Measurements from ENCODE around the gene VPREB3.

VPREB3 gene

DNA sequence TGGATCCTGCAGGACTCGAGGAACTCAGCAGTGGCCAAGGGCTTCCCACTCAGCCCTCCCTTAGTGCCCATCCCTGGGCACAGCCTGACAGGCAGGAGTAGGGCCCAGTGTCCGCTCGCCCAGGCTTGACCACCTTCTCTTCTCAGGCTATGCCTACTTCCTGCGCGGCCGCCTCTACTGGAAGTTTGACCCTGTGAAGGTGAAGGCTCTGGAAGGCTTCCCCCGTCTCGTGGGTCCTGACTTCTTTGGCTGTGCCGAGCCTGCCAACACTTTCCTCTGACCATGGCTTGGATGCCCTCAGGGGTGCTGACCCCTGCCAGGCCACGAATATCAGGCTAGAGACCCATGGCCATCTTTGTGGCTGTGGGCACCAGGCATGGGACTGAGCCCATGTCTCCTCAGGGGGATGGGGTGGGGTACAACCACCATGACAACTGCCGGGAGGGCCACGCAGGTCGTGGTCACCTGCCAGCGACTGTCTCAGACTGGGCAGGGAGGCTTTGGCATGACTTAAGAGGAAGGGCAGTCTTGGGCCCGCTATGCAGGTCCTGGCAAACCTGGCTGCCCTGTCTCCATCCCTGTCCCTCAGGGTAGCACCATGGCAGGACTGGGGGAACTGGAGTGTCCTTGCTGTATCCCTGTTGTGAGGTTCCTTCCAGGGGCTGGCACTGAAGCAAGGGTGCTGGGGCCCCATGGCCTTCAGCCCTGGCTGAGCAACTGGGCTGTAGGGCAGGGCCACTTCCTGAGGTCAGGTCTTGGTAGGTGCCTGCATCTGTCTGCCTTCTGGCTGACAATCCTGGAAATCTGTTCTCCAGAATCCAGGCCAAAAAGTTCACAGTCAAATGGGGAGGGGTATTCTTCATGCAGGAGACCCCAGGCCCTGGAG is 29.3 kb upstream of the VPREB3 start:
- no peak for TF ChIP-seq PPARA (CRISPR knock-in tag; IDR thresholded peaks at IDR 0.05; ENCODE audit: borderline replicate concordance)
- TF ChIP-seq, protein P1, sequence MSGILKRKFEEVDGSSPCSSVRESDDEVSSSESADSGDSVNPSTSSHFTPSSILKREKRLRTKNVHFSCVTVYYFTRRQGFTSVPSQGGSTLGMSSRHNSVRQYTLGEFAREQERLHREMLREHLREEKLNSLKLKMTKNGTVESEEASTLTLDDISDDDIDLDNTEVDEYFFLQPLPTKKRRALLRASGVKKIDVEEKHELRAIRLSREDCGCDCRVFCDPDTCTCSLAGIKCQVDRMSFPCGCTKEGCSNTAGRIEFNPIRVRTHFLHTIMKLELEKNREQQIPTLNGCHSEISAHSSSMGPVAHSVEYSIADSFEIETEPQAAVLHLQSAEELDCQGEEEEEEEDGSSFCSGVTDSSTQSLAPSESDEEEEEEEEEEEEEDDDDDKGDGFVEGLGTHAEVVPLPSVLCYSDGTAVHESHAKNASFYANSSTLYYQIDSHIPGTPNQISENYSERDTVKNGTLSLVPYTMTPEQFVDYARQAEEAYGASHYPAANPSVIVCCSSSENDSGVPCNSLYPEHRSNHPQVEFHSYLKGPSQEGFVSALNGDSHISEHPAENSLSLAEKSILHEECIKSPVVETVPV (CRISPR knock-in tag; IDR thresholded peaks at IDR 0.05): no peak
- TF ChIP-seq BACH2 (CRISPR knock-in tag; IDR thresholded peaks at IDR 0.05; ENCODE audit: borderline replicate concordance): no peak
- TF ChIP-seq TOX (CRISPR knock-in tag; IDR thresholded peaks at IDR 0.05; ENCODE audit: borderline replicate concordance): no peak
- TF ChIP-seq RARB (CRISPR knock-in tag; IDR thresholded peaks at IDR 0.05): no peak
- TF ChIP-seq ZC3H10 (CRISPR knock-in tag; IDR thresholded peaks at IDR 0.05): no peak
- no peak for TF ChIP-seq OSR1 (CRISPR knock-in tag; IDR thresholded peaks at IDR 0.05)
- TF ChIP-seq GLIS3 (CRISPR knock-in tag; IDR thresholded peaks at IDR 0.05): no peak
- TF ChIP-seq TCF4 (CRISPR knock-in tag; IDR thresholded peaks at IDR 0.05; ENCODE audit: borderline replicate concordance): no peak
- no peak for TF ChIP-seq SNAI2 (CRISPR knock-in tag; IDR thresholded peaks at IDR 0.05)
- TF ChIP-seq, protein P2, sequence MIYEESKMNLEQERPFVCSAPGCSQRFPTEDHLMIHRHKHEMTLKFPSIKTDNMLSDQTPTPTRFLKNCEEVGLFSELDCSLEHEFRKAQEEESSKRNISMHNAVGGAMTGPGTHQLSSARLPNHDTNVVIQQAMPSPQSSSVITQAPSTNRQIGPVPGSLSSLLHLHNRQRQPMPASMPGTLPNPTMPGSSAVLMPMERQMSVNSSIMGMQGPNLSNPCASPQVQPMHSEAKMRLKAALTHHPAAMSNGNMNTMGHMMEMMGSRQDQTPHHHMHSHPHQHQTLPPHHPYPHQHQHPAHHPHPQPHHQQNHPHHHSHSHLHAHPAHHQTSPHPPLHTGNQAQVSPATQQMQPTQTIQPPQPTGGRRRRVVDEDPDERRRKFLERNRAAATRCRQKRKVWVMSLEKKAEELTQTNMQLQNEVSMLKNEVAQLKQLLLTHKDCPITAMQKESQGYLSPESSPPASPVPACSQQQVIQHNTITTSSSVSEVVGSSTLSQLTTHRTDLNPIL (CRISPR knock-in tag; IDR thresholded peaks at IDR 0.05; ENCODE audit: low read depth): no peak
- TF ChIP-seq, protein P3, sequence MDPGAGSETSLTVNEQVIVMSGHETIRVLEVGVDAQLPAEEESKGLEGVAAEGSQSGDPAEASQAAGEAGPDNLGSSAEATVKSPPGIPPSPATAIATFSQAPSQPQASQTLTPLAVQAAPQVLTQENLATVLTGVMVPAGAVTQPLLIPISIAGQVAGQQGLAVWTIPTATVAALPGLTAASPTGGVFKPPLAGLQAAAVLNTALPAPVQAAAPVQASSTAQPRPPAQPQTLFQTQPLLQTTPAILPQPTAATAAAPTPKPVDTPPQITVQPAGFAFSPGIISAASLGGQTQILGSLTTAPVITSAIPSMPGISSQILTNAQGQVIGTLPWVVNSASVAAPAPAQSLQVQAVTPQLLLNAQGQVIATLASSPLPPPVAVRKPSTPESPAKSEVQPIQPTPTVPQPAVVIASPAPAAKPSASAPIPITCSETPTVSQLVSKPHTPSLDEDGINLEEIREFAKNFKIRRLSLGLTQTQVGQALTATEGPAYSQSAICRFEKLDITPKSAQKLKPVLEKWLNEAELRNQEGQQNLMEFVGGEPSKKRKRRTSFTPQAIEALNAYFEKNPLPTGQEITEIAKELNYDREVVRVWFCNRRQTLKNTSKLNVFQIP (CRISPR knock-in tag; IDR thresholded peaks at IDR 0.05; ENCODE audit: borderline replicate concordance, low read depth): no peak
- no peak for TF ChIP-seq ARNTL (CRISPR knock-in tag; IDR thresholded peaks at IDR 0.05; ENCODE audit: borderline replicate concordance, low read depth)
- TF ChIP-seq ZNF565 (CRISPR knock-in tag; conservative IDR thresholded peaks at IDR 0.05; ENCODE audit: low read depth): no peak
- no peak for TF ChIP-seq ZFP3 (CRISPR knock-in tag; IDR thresholded peaks at IDR 0.05)
- ATAC-seq: no peak

DNA sequence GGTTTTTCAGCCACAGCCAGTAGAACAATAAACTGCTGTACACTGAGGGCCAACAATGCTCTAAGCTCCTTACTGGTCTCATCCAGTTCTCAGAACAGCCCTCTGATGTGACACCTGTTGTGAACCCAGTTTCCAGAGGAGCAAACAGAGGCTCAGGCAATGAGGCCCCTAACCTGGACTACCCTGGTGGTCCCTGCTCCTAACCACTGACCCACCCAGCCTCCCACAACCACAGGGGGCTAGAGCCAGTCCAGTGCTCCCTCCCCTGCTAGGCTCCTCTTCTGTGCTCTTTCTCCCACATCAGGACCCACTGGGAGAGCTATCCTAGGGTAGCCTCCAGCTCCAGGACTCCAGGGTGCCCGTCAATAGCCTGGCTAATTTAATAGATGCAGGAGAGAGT is 28.5 kb upstream of the VPREB3 start:
- no peak for ATAC-seq
- no peak for TF ChIP-seq ISL1 (CRISPR knock-in tag; IDR thresholded peaks at IDR 0.05)

DNA sequence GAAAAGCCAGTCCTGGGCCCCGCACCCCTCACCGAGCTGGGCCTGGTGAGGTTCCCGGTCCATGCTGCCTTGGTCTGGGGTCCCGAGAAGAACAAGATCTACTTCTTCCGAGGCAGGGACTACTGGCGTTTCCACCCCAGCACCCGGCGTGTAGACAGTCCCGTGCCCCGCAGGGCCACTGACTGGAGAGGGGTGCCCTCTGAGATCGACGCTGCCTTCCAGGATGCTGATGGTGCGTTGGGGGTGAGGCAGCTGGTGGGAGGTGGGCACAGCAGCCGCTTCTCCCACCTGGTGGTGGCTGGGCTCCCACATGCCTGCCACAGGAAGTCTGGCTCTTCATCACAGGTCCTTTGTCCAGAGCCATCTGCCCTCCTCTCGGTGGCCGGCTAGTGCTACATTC is 28.0 kb upstream of the VPREB3 start:
- no peak for ATAC-seq
- TF ChIP-seq, protein P2 (CRISPR knock-in tag; IDR thresholded peaks at IDR 0.05; ENCODE audit: low read depth): no peak
- TF ChIP-seq CSDC2 (CRISPR knock-in tag; IDR thresholded peaks at IDR 0.05): no peak
- TF ChIP-seq ZNF8 (CRISPR knock-in tag; IDR thresholded peaks at IDR 0.05): no peak

DNA sequence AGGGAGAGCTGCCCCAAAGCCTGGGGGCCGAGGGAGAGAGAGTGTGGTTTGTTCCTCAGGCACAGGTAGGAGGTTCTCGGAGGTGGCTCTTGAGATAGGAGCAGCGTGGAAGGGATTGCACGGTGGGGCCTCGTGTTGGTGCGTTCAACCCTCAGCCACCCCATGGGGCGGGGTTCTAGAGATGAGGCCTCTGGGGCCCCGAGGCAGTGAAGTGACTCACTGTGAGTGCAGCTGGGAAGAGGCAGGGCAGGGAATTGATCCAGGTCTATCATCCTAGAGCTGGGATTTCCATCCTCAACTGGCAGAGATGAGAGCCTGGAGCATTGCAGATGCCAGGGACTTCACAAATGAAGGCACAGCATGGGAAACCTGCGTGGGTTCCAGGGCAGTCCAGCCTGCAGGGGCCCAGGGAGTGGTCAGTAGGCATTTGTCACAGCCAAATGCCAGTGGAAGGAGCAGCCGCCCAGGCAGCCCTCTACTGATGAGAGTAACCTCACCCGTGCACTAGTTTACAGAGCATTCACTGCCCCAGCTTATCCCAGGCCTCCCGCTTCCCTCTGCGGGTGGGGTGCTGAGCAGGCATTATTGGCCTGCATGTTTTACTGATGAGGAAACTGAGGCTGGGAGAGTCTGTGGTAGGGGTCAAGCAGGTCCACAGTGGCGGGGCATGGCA is 27.4 kb upstream of the VPREB3 start:
- peak; percentile 70 for ATAC-seq
- TF ChIP-seq, protein P1 (CRISPR knock-in tag; IDR thresholded peaks at IDR 0.05): no peak
- TF ChIP-seq CSDC2 (CRISPR knock-in tag; IDR thresholded peaks at IDR 0.05): no peak
- no peak for TF ChIP-seq ZC3H10 (CRISPR knock-in tag; IDR thresholded peaks at IDR 0.05)

All from SK-N-SH treated with all-trans-retinoic acid at 6 μM for 48 hours (cell line).